BLaER1 (cell line): ENCODE measurements around the gene C16orf86.

ENCODE experiments used
- H3K27ac ChIP-seq: shearing (Covaris generic); formaldehyde crosslinking; 2 replicates; pipeline ENCODE4 v1.8.1; 2022
- H3K27me3 ChIP-seq: shearing (Covaris generic); formaldehyde crosslinking; 2 replicates; pipeline ENCODE4 v1.8.1; 2022
- H3K36me3 ChIP-seq: shearing (Covaris generic); formaldehyde crosslinking; 2 replicates; pipeline ENCODE4 v1.8.1; 2022
- H3K4me1 ChIP-seq: shearing (Covaris generic); formaldehyde crosslinking; 2 replicates; pipeline ENCODE4 v1.8.1; 2022
- H3K4me2 ChIP-seq: shearing (Covaris generic); formaldehyde crosslinking; 2 replicates; pipeline ENCODE4 v1.8.1; 2022
- H3K4me3 ChIP-seq: shearing (Covaris generic); formaldehyde crosslinking; 2 replicates; pipeline ENCODE4 v1.8.1; 2022
- H3K9ac ChIP-seq: shearing (Covaris generic); formaldehyde crosslinking; 2 replicates; pipeline ENCODE4 v1.8.1; 2022
- H3K9me3 ChIP-seq: shearing (Covaris generic); formaldehyde crosslinking; 2 replicates; pipeline ENCODE4 v1.8.1; 2022
- H4K20me1 ChIP-seq: shearing (Covaris generic); formaldehyde crosslinking; 2 replicates; pipeline ENCODE4 v1.8.1; 2022
- Cebpa-rat ChIP-seq: shearing (Covaris generic); IDR thresholded peaks from 2 replicates; pipeline ENCODE4 v1.8.1; 2022

Gene C16orf86

DNA sequence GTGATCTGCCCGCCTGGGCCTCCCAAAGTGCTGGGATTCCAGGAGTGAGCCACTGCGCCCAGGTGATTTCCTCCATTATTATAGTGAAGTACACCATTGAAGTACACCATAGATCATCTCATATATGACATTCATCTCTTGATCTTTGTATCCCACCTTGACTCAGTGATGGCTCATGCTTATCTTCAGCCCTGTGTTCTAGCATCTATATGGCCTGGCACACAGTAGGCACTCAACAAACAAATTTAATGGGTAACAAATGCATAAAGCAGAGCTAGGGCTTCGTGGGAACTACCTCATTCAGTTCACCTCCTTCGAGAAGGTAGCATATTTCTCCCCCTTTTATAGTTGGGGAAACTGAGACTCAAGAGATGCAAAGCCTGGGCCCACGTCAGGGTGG lies 1.0 kb upstream of the C16orf86 start:
- H4K20me1 ChIP-seq = peaks cover 16% of the 10 kb centered on the region; the same call in 1 of the 2 replicates
- H3K27ac ChIP-seq = peak overlapping the region; percentile 97; the same call in 1 of the 2 replicates
- H3K4me1 ChIP-seq = peaks cover 67% of the 10 kb centered on the region
- H3K36me3 ChIP-seq = peaks cover 20% of the 10 kb centered on the region
- peak overlapping the region; percentile 95 for H3K9ac ChIP-seq
- peak overlapping the region; percentile 88 for H3K4me3 ChIP-seq
- H3K4me2 ChIP-seq = peak overlapping the region; percentile 99
- TF ChIP-seq Cebpa-rat = no peak
- H3K27me3 ChIP-seq = no peaks in the 10 kb centered on the region
- no peaks in the 10 kb centered on the region for H3K9me3 ChIP-seq

DNA sequence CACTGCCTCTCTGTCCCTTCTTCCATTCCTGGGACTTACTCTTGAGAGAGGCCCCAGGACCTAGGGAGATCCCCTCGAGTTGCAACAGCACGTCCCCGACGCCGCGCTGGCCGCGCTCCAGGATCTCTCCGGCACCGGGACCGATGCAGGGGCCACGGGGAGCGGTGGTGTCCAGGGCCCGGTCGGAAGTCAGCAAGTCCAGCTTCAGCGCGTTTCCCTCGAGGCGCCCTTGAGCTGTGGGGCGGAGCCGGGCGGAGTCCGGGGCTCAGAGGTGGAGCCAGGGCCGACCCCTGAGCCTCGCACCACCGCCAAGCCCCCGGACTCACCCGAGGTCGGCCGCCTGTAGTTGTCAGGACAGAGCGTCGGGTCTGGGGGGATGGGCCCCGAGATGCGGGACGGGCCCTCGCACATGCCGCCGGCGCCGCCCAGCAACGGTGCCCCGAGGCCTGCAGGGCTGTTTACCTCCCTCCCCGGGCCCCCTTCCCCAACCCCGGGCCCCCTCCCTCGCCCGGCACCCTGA lies 522 bp upstream of the C16orf86 start:
- Histone ChIP-seq H3K4me2 (peak overlapping the region; percentile 99), H4K20me1 (peaks cover 14% of the 10 kb centered on the region; the same call in 1 of the 2 replicates), H3K4me1 (peaks cover 66% of the 10 kb centered on the region), H3K27me3 (no peaks in the 10 kb centered on the region), H3K9ac (peak overlapping the region; percentile 95), H3K36me3 (peaks cover 20% of the 10 kb centered on the region), H3K9me3 (no peaks in the 10 kb centered on the region), H3K4me3 (peak overlapping the region; percentile 88), H3K27ac (peak overlapping the region; percentile 97)
- TF ChIP-seq Cebpa-rat = no peak

DNA sequence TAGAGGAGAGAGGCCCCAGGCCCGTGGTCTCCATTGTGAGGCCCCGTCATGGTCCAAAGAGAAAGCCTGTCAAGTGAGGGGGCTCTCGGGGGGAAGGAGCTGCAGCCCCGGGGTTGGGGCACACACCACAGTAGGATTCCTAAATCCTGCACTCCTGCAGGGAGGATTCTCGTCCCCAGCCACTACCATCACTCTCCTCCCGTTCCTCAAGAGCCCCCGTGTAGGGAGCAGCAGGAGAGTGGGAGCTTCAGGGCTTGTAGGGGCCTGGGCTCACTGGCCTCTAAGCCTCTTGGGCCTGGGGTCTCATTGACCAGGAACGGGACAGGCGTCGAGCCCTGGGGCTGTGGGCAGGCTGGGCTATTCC lies 821 bp downstream of the C16orf86 start:
- H3K4me2 ChIP-seq = peak overlapping the region; percentile 99
- H3K27ac ChIP-seq = peak overlapping the region; percentile 97
- H3K36me3 ChIP-seq = peaks cover 13% of the 10 kb centered on the region
- peak overlapping the region; percentile 88 for H3K4me3 ChIP-seq
- H3K4me1 ChIP-seq = peaks cover 55% of the 10 kb centered on the region
- H3K9ac ChIP-seq = peak overlapping the region; percentile 95
- no peaks in the 10 kb centered on the region for H3K9me3 ChIP-seq
- H4K20me1 ChIP-seq = peaks cover 1% of the 10 kb centered on the region; the same call in 1 of the 2 replicates
- no peaks in the 10 kb centered on the region for H3K27me3 ChIP-seq
- TF ChIP-seq Cebpa-rat = no peak

DNA sequence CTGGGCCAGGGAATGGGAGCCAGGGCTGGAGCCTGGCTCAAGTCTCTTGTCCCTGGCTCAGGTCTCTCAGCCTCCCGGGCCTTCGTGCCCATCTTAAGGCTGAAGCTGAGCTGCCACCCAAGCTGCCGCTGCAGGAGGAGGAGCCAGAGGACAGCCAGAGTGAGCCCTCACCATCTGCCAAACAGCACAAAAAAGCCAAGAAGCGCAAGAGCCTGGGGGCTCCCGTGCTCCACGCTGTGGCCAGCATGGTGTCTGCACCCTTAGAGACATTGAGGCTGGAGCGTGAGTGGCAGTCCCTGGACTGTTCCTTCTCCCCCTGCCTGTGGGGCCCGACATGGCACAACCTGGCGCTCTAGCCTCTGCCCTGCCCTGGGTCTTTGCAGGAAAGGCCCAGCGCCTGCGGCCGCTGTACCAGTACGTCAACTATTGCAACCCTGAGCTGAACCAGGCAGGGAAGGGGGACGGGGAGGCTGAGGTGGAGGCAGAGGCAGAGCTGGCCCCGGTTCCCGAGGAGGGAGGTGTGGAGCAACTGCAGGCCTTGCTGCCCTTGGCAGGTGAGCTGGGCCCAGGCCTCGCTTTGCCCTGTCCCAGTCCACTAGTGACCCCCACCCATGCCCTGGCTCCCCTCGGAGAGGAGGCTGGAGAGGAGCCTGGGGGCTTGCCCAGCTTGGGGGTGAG lies 1.3 kb downstream of the C16orf86 start:
- peak overlapping the region; percentile 97 for H3K27ac ChIP-seq
- no peaks in the 10 kb centered on the region for H3K9me3 ChIP-seq
- no peaks in the 10 kb centered on the region for H4K20me1 ChIP-seq
- TF ChIP-seq Cebpa-rat = no peak
- peak overlapping the region; percentile 99 for H3K4me2 ChIP-seq
- peak overlapping the region; percentile 88 for H3K4me3 ChIP-seq
- H3K4me1 ChIP-seq = peaks cover 60% of the 10 kb centered on the region
- peaks cover 7% of the 10 kb centered on the region; the same call in 1 of the 2 replicates for H3K36me3 ChIP-seq
- H3K27me3 ChIP-seq = no peaks in the 10 kb centered on the region
- peak overlapping the region; percentile 95 for H3K9ac ChIP-seq

DNA sequence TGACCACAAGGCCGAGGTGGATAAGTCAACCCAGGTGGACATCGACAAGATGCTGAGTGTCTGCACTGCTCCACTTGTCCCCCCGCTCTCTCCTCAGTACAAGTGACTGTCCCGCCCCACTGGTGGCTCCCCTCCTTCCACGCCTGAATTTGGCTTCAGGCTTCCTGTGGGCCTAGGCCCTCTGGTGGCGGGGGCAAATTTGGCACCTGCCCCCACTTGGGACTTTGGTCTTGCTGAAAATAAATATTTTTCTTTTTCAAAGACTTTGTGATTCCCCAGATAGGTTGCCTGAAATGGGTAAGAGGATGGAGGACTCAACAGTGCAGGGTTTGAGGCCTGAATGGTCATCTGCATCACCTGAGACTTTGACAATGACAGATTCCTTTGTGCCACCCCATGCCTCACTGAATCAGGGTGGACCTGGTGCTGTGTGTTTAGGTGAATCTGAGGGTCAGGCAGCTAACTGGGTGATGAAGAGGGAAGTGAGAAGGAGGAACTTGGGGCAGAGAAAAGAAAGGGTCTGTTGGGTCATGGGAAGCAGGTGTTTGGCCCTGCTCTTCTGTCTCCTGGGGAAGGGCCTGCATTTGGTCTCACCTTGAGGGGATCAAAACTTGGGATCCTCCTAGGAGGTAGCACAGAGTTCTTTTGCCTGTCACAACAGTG lies 2.0 kb downstream of the C16orf86 start:
- Histone ChIP-seq H4K20me1 (no peaks in the 10 kb centered on the region), H3K9me3 (no peaks in the 10 kb centered on the region), H3K27ac (peak overlapping the region; percentile 65), H3K36me3 (peaks cover under 1% of the 10 kb centered on the region; the same call in 1 of the 2 replicates), H3K4me2 (peak overlapping the region; percentile 99), H3K4me1 (peaks cover 61% of the 10 kb centered on the region), H3K9ac (peak overlapping the region; percentile 60), H3K27me3 (no peaks in the 10 kb centered on the region), H3K4me3 (no peak overlapping the region)
- TF ChIP-seq Cebpa-rat = no peak

DNA sequence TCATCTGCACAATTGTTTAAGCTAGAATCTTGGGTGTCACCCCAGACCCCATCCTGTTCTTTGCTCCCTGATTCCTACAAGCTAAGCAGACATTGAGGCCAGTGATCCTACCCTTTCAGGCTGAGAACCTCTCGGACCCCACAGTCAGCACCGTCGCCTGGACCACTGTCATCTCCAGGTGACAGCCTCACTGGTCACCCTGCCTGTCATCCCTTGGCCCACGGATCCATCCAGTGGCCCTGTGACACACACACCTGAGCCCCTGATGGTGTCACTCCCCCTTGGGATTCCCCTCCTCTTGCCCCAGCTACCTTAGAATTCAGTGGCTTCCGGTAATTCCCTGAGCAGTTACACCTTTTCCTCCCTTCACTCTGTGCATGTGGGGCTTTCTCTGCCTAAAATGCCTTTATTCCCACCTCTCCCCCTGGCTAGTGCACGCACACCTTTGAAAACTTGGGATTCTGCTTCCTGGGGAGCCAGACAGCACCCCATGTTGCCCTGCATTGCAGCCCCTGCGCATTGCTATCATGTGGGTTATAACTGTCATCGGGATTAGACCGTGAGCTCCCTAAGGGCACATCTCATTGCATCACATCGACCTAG lies 3.0 kb downstream of the C16orf86 start:
- peak overlapping the region; percentile 99; the same call in 1 of the 2 replicates for H3K4me2 ChIP-seq
- no peaks in the 10 kb centered on the region for H3K27me3 ChIP-seq
- H3K27ac ChIP-seq = 0 out of 2 replicates have a peak overlapping the region, but pooled peaks have one; percentile 65
- H3K36me3 ChIP-seq = no peaks in the 10 kb centered on the region
- peaks cover 64% of the 10 kb centered on the region for H3K4me1 ChIP-seq
- TF ChIP-seq Cebpa-rat = no peak
- H3K9me3 ChIP-seq = no peaks in the 10 kb centered on the region
- no peaks in the 10 kb centered on the region for H4K20me1 ChIP-seq
- no peak overlapping the region for H3K9ac ChIP-seq
- no peak overlapping the region for H3K4me3 ChIP-seq

DNA sequence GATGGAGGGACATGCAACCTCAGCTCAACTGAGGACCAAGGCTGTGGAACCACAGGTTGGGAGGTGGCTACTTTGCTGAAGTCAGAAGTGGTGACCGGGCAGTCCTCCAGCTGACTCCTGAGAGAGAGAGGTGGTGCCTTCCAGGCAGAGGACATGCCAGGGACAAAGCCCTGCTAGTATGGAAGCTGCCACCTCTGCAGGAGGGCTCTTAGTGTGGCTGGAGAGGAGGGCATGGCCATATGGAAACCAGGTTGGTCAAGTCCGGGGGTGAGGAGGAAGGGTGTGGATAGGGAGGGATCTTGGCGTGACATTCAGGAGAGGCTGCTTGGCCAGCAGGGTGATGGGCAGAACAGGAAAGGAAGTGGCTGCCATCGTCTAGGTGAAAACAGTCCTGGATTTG lies 5.7 kb downstream of the C16orf86 start:
- Histone ChIP-seq H3K9ac (no peak overlapping the region), H3K9me3 (no peaks in the 10 kb centered on the region), H3K4me3 (no peak overlapping the region), H4K20me1 (no peaks in the 10 kb centered on the region), H3K4me2 (no peak overlapping the region), H3K27ac (no peak overlapping the region), H3K4me1 (peaks cover 66% of the 10 kb centered on the region), H3K36me3 (peaks cover 10% of the 10 kb centered on the region), H3K27me3 (no peaks in the 10 kb centered on the region)
- no peak for TF ChIP-seq Cebpa-rat

DNA sequence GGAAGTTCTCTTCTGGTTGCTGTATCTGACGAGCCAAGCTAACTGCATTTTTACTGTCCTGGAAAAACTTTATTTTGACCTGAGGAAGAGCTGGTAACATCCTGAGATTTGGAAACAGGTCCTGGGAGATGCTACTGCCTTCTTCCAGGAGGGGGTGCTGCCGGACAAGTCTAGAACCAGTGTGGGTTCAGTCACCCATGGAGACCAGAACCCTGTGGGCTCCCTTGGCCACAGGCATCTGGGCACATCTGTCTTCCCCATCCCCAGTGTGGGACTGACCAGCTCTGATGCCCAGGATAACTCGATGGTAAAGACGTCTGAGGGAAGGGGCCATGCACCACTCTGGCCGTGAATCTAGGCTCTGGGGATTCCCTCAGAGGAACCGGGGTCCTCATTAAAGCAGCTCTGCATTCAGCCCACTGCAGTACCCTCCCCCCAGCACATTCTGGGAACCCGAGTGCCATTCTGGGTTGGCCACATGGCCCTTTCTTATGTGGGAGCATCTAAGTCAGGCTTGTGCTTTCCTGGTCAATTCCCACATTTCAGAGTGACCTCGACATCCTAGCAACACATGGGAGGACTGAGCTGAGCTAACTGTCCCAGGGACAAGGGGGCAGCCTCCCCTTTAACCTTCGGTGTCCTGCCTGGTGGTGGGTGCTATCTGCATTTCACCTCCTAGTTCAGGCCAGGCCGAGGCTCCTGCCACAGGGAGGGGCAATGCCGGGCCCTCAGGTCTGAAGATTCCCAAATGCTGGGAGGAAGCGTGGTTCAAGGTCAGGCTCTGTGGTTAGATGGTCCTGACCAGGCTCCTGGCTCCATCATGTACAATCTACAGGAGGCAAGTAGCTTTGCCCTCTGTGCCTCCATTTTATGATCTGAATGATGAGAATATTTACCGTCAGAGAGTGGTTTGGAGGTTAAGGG lies 6.4 kb downstream of the C16orf86 start:
- no peak for TF ChIP-seq Cebpa-rat
- H3K4me2 ChIP-seq = peak overlapping the region; percentile 83
- peaks cover 67% of the 10 kb centered on the region for H3K4me1 ChIP-seq
- no peaks in the 10 kb centered on the region for H3K9me3 ChIP-seq
- H3K36me3 ChIP-seq = peaks cover 17% of the 10 kb centered on the region
- H3K4me3 ChIP-seq = no peak overlapping the region
- H3K27ac ChIP-seq = peak overlapping the region; percentile 33
- H3K27me3 ChIP-seq = no peaks in the 10 kb centered on the region
- H4K20me1 ChIP-seq = no peaks in the 10 kb centered on the region
- H3K9ac ChIP-seq = peak overlapping the region; percentile 5; the same call in 1 of the 2 replicates
